K562 (cell line): ENCODE data around the gene FERMT3. TPM values are rescaled to one million over a fixed set of nuclear protein-coding genes. Genes with fewer than 3 reads are reported as not detected.

Experiments used
- ARHGAP35 ChIP-seq: fragments of 450-650 bp; IDR thresholded peaks from 2 replicates; pipeline ENCODE4 v1.6.1; 2018; ENCODE audit not compliant: partially characterized antibody
- ARNT ChIP-seq, 2 experiments: fragments of 450-650 bp; IDR thresholded peaks; 2 replicates each; pipeline ENCODE4 v1.6.1; 2016; ENCODE audit warnings: mild to moderate bottlenecking in 1 of 2
- BDP1 ChIP-seq: IDR thresholded peaks from 3 replicates; pipeline ENCODE4 v1.6.1; 2011; ENCODE audit not compliant: insufficient read length, insufficient read depth
- CREB5 ChIP-seq: fragments of 250-450 bp; sonication (Bioruptor Pico); IDR thresholded peaks from 2 replicates; pipeline ENCODE4 v1.5.0; 2020; ENCODE audit warnings: mild to moderate bottlenecking
- CSDE1 ChIP-seq, 2 experiments: fragments of 450-650 bp; IDR thresholded peaks; 2 replicates each; pipeline ENCODE4 v1.6.1; 2016; ENCODE audit warnings: mild to moderate bottlenecking in 1 of 2
- HDGF ChIP-seq: fragments of 450-650 bp; IDR thresholded peaks from 2 replicates; pipeline ENCODE4 v1.6.1; 2016
- IFI16 ChIP-seq: fragments of 250-450 bp; sonication (Bioruptor Pico); IDR thresholded peaks from 2 replicates; pipeline ENCODE4 v2.1.2; 2022; ENCODE audit warnings: mild to moderate bottlenecking, inconsistent platforms
- MCM7 ChIP-seq, 2 experiments: fragments of 450-650 bp; IDR thresholded peaks; 2 replicates each; pipeline ENCODE4 v1.6.1; 2016 to 2018
- PHF8 ChIP-seq: fragments of 200-600 bp; sonication (generic); IDR thresholded peaks from 2 replicates; pipeline ENCODE4 v1.6.1; 2012; ENCODE audit warnings: mixed run types, mild to moderate bottlenecking, inconsistent platforms, low read length, moderate library complexity, borderline replicate concordance
- POLR3G ChIP-seq: IDR thresholded peaks from 2 replicates; pipeline ENCODE4 v1.6.1; 2011; ENCODE audit not compliant: insufficient read length, insufficient replicate concordance; ENCODE audit errors: extremely low read depth
- SAFB ChIP-seq: fragments of 200-400 bp; formaldehyde crosslinking; IDR thresholded peaks from 2 replicates; pipeline ENCODE4 v1.6.1; 2017; ENCODE audit warnings: low read depth, low read length, borderline replicate concordance
- SREBF2 ChIP-seq: sonication (generic); formaldehyde crosslinking; IDR thresholded peaks from 2 replicates; pipeline ENCODE4 v1.4.0; 2020; ENCODE audit warnings: mild to moderate bottlenecking, missing genetic modification reagents
- TBL1XR1 ChIP-seq, 2 experiments: IDR thresholded peaks; 2 replicates each; pipeline ENCODE4 v1.6.1; 2012; ENCODE audit warnings: improper control_type of control experiment in 2 of 2, low read length in 2 of 2, mild to moderate bottlenecking in 1 of 2
- TEAD1 ChIP-seq, 2 experiments: fragments of 450-650 bp in 1 of 2; sonication (generic) in 1 of 2; formaldehyde crosslinking; IDR thresholded peaks; 2 replicates each; pipeline versions ENCODE4 v1.4.0 to v1.8.0; 2020 to 2022; ENCODE audit warnings: mild to moderate bottlenecking in 2 of 2, missing genetic modification reagents in 1 of 2
- THAP7 ChIP-seq: fragments of 250-450 bp; sonication (Bioruptor Pico); IDR thresholded peaks from 2 replicates; pipeline ENCODE4 v1.5.0; 2021
- XRCC3 ChIP-seq: fragments of 450-650 bp; IDR thresholded peaks from 2 replicates; pipeline ENCODE4 v1.6.1; 2017; ENCODE audit warnings: mild to moderate bottlenecking, moderate library complexity
- ZBTB26 ChIP-seq: fragments of 450-650 bp; formaldehyde crosslinking; IDR thresholded peaks from 2 replicates; pipeline ENCODE4 v1.4.0; 2022; ENCODE audit warnings: missing genetic modification characterization
- ZMIZ1 ChIP-seq, 2 experiments: fragments of 150-350 bp in 1 of 2; IDR thresholded peaks; 2 replicates each; pipeline ENCODE4 v1.6.1; 2012 to 2016; ENCODE audit warnings: low read depth in 2 of 2, low read length in 2 of 2, mild to moderate bottlenecking in 1 of 2, moderate library complexity in 1 of 2
- ZNF347 ChIP-seq: fragments of 450-650 bp; formaldehyde crosslinking; IDR thresholded peaks from 2 replicates; pipeline ENCODE4 v1.4.0; 2020; ENCODE audit warnings: low read depth, mild to moderate bottlenecking, moderate library complexity
- ZNF444 ChIP-seq: fragments of 250-450 bp; sonication (Bioruptor Pico); IDR thresholded peaks from 2 replicates; pipeline ENCODE4 v1.4.0; 2020; ENCODE audit warnings: mild to moderate bottlenecking, moderate library complexity
- ZNF551 ChIP-seq: fragments of 250-450 bp; sonication (Bioruptor Pico); IDR thresholded peaks from 2 replicates; pipeline ENCODE4 v1.5.0; 2021; ENCODE audit warnings: mild to moderate bottlenecking, moderate library complexity
- ZSCAN29 ChIP-seq: fragments of 450-650 bp; IDR thresholded peaks from 2 replicates; pipeline ENCODE4 v1.6.1; 2017
- ZSCAN32 ChIP-seq: fragments of 450-650 bp; formaldehyde crosslinking; IDR thresholded peaks from 2 replicates; pipeline ENCODE4 v1.4.0; 2020; ENCODE audit warnings: mild to moderate bottlenecking, moderate library complexity
- polyA plus RNA-seq, 8 experiments: library from polyadenylated mRNA; depleted of rRNA in 4 of 8; stranded (reverse) in 5 of 8; unstranded in 3 of 8; fragments of >200 nt; fragmentation: Nextera tagmentation in 2 of 8; fragmentation: Illumina TruSeq in 1 of 8; extraction: Ambion mirVana in 2 of 8; extraction: Trizol in 1 of 8; gene quantifications; 2 replicates each; pipeline versions ENCODE4 v1.2.1 to v1.2.3, GENCODE V29; 2011 to 2014; ENCODE audit warnings: inconsistent platforms in 1 of 8, missing spikeins in 1 of 8
- total RNA-seq, 7 experiments: library from RNA; depleted of rRNA in 6 of 7; stranded (reverse); fragments of >200 nt in 6 of 7; fragmentation: Illumina TruSeq in 2 of 7; extraction: Trizol in 2 of 7; gene quantifications; 2 replicates each; pipeline versions ENCODE4 v1.2.1 to v1.2.3, GENCODE V29; 2011 to 2021; ENCODE audit warnings: low replicate concordance in 1 of 7

The FERMT3 gene
- total and polyA plus RNA-seq, 9 of the 15 experiments (the other 6 are each of a cell fraction or from before 2014, with no cell fraction given) = 3.2 to 275 (median 79.7) TPM

DNA sequence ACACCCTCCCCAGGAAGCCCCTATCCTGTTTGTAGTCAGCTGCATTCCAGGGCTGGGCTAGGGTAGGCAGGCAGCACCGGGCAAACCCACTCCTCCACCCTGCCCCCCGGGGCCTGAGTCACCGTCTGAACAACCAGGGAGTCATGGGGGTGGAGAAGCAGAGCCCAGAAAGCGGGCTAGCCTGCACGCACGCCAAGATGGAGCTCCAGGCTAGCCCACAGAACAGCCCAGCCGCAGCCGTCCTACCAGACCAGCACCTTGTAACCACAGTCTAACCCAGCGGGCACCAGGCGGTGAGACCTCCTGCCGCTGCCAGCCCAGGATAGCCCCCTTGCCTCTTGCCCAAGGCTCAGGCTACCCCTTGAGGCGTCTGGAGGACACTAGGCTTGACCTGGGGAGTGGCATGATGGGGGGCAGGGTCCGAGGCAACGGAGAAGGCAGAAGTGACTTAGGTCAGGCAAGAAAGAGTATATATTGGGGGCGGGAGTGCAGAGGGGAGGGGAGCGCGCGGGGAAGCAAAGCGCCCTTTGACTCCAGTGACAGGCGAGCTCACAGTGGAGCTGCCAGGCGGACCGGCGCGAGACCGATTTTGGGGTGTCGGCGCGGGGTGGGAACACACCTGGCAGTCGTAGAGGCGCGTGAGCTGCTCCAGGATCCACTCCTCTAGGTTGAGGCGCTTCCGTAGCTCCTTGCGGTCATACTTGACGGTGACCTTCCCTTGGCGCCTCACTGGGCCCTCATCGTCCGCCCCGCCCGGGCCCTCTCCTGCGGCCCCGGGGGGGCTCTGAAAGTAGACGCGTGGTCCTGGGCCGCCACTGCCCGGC is 39.5 kb downstream of the FERMT3 start (continued):
- TF ChIP-seq SREBF2 (CRISPR knock-in tag) (no peak), XRCC3 (no peak), BDP1 (no peak), TBL1XR1 (IDR thresholded peaks at IDR 0.05; ENCODE audit: low read length in 2 of 2) (no peak), SAFB (no peak), CSDE1 (IDR thresholded peaks at IDR 0.05) (no peak), ZNF347 (CRISPR knock-in tag) (no peak), PHF8 (peak; percentile 19; the same call in 1 of the 2 replicates), POLR3G (no peak), ZMIZ1 (IDR thresholded peaks at IDR 0.05; ENCODE audit: low read depth in 2 of 2, low read length in 2 of 2) (no peak), IFI16 (CRISPR knock-in tag) (no peak), ARHGAP35 (no peak), THAP7 (CRISPR knock-in tag) (no peak), ZSCAN32 (CRISPR knock-in tag) (no peak), ZNF444 (CRISPR knock-in tag) (no peak), CREB5 (no peak), ZNF551 (CRISPR knock-in tag) (no peak), ZSCAN29 (no peak), MCM7 (IDR thresholded peaks at IDR 0.05) (no peak), ARNT (IDR thresholded peaks at IDR 0.05) (no peak), HDGF (peak; percentile 55; the same call in 1 of the 2 replicates), TEAD1 (CRISPR knock-in tag; IDR thresholded peaks at IDR 0.05) (peak in 1 of 2 experiments; percentile 85; a peak in 2 of 4 replicates), ZBTB26 (CRISPR knock-in tag) (no peak)
